Common myeloid progenitor, CD34-positive (primary cell): ENCODE data around the gene SPG21.

Source experiments
- CTCF ChIA-PET: fragments of 350-600 bp; sonication (Branson Sonifier 250); formaldehyde crosslinking; loops from one replicate; lab custom pipeline; 2021; ENCODE audit warnings: antibody characterized with exemption; lab: Charles Lee
- POLR2A ChIA-PET: fragments of 350-600 bp; sonication (Branson Sonifier 250); formaldehyde crosslinking; loops from one replicate; lab custom pipeline; 2021; ENCODE audit warnings: antibody characterized with exemption; lab: Charles Lee
- DNase-seq, 3 donors: peaks; one replicate each; pipeline versions ENCODE4 v3.0.0 to v3.0.0-alpha.2; 2013
- H3K27ac ChIP-seq, 2 experiments: 1 replicate in 1 of 2; 2 replicates in 1 of 2; pipeline ENCODE4 v1.7.0; 2013; ENCODE audit warnings: inconsistent platforms in 2 of 2, low read length in 2 of 2, mild to moderate bottlenecking in 2 of 2, low read depth in 1 of 2, moderate library complexity in 1 of 2; ENCODE audit not compliant: severe bottlenecking in 2 of 2, insufficient read depth in 1 of 2, poor library complexity in 1 of 2
- H3K27me3 ChIP-seq, 5 experiments: replicated peaks in 2 of 5; 1 replicate in 3 of 5; 2 replicates in 2 of 5; pipeline versions ENCODE4 v1.6.1 to v1.7.0; 2013; ENCODE audit warnings: low read length in 4 of 5, mild to moderate bottlenecking in 2 of 5, moderate library complexity in 2 of 5, inconsistent platforms in 1 of 5; ENCODE audit not compliant: insufficient read depth in 5 of 5, control insufficient read depth in 4 of 5
- H3K36me3 ChIP-seq, 4 experiments: 1 replicate in 2 of 4; 2 replicates in 2 of 4; pipeline versions ENCODE4 v1.6.1 to v1.7.0; 2013; ENCODE audit warnings: low read length in 3 of 4, control low read depth in 1 of 4, mild to moderate bottlenecking in 1 of 4; ENCODE audit not compliant: control insufficient read depth in 4 of 4, insufficient read depth in 4 of 4
- H3K4me1 ChIP-seq, 4 experiments: 1 replicate in 3 of 4; 2 replicates in 1 of 4; pipeline versions ENCODE4 v1.6.1 to v1.7.1; 2013; ENCODE audit warnings: low read length in 3 of 4, mild to moderate bottlenecking in 3 of 4, control low read depth in 1 of 4, inconsistent platforms in 1 of 4, moderate library complexity in 1 of 4; ENCODE audit not compliant: control insufficient read depth in 4 of 4, insufficient read depth in 4 of 4; ENCODE audit errors: control extremely low read depth in 1 of 4
- H3K4me3 ChIP-seq, 7 experiments: 1 replicate in 4 of 7; 2 replicates in 3 of 7; pipeline versions ENCODE4 v1.5.1 to v1.7.0; 2013; ENCODE audit warnings: mild to moderate bottlenecking in 7 of 7, low read length in 6 of 7, moderate library complexity in 6 of 7, inconsistent platforms in 2 of 7, low read depth in 2 of 7, control low read depth in 1 of 7; ENCODE audit not compliant: insufficient read depth in 4 of 7, control insufficient read depth in 1 of 7; ENCODE audit errors: extremely low read depth in 1 of 7
- H3K9me3 ChIP-seq, 5 experiments: 1 replicate in 4 of 5; 2 replicates in 1 of 5; pipeline versions ENCODE4 v1.6.1 to v1.7.1; 2013; ENCODE audit warnings: low read length in 4 of 5, mild to moderate bottlenecking in 2 of 5, inconsistent platforms in 1 of 5, low read depth in 1 of 5, moderate library complexity in 1 of 5; ENCODE audit not compliant: control insufficient read depth in 4 of 5, insufficient read depth in 2 of 5; ENCODE audit errors: control extremely low read depth in 1 of 5
- WGBS: methylation state at CpG from one replicate; pipeline ENCODE4 v1.1.5; 2013; ENCODE audit not compliant: insufficient coverage; 5-methylcytosine and 5-hydroxymethylcytosine counted together

Gene SPG21

GRCh38 chr15:64947211-64947610, 42.5 kb downstream of the SPG21 start:
- Histone ChIP-seq H3K9me3 (no peaks in the 10 kb centered on the region), H3K4me3 (no peak overlapping the region), H3K27ac (no peak overlapping the region), H3K27me3 (no peaks in the 10 kb centered on the region), H3K4me1 (no peaks in the 10 kb centered on the region), H3K36me3 (no peaks in the 10 kb centered on the region)
- WGBS, result 95% methylated on average over 10 of the region's 10 CpGs
- POLR2A ChIA-PET, result no interaction called here
- CTCF ChIA-PET, result no interaction called here
- no peak for DNase-seq

- CTCF ChIA-PET, result interaction anchor here (0.9 to 1.6 kb wide), 2 partner anchors 15 to 214 kb away, joined by 4 read pairs; no protein-coding TSS in a partner anchor
- Histone ChIP-seq H3K36me3 (no peaks in the 10 kb centered on the region), H3K9me3 (no peaks in the 10 kb centered on the region), H3K4me1 (no peaks in the 10 kb centered on the region), H3K4me3 (no peak overlapping the region), H3K27ac (no peak overlapping the region), H3K27me3 (no peaks in the 10 kb centered on the region)
- POLR2A ChIA-PET, result no interaction called here
- DNase-seq, result no peak
- WGBS, result 100% methylated on average over 2 of the region's 4 CpGs
Measured at GRCh38 chr15:64944961-64945360, 44.8 kb downstream of the SPG21 start.

GRCh38 chr15:64943512-64944225, 46.0 kb downstream of the SPG21 start:
- CTCF ChIA-PET, result interaction anchor here (0.9 to 1.6 kb wide), 3 partner anchors 14 to 252 kb away, joined by 3 to 4 read pairs (median 4); no protein-coding TSS in a partner anchor

GRCh38 chr15:64942356-64942755, 47.4 kb downstream of the SPG21 start:
- H3K9me3 ChIP-seq, result no peaks in the 10 kb centered on the region
- H3K4me3 ChIP-seq, result no peak overlapping the region
- ChIA-PET POLR2A (interaction anchor here (0.6 kb wide), 1 partner anchor 364 kb away, joined by 3 read pairs; no protein-coding TSS in a partner anchor), CTCF (interaction anchor here (0.6 to 1.7 kb wide), 2 partner anchors 113 to 136 kb away, joined by 3 to 5 read pairs; no protein-coding TSS in a partner anchor)
- H3K4me1 ChIP-seq, result no peaks in the 10 kb centered on the region
- 95% methylated on average over 8 of the region's 8 CpGs for WGBS
- DNase-seq, result no peak
- no peaks in the 10 kb centered on the region for H3K36me3 ChIP-seq
- no peaks in the 10 kb centered on the region for H3K27me3 ChIP-seq
- H3K27ac ChIP-seq, result no peak overlapping the region

More at GRCh38 chr15:64943512-64944225, 46.0 kb downstream of the SPG21 start:
- Histone ChIP-seq H3K4me1 (no peaks in the 10 kb centered on the region), H3K4me3 (no peak overlapping the region), H3K27me3 (no peaks in the 10 kb centered on the region), H3K9me3 (no peaks in the 10 kb centered on the region), H3K36me3 (no peaks in the 10 kb centered on the region), H3K27ac (no peak overlapping the region)
- DNase-seq, result no peak
- POLR2A ChIA-PET, result no interaction called here
- WGBS, result 96% methylated on average over 4 of the region's 6 CpGs

- H3K4me3 ChIP-seq, result no peak overlapping the region
- no peaks in the 10 kb centered on the region for H3K27me3 ChIP-seq
- H3K27ac ChIP-seq, result no peak overlapping the region
- CTCF ChIA-PET, result no interaction called here
- no CpG with 5 or more reads among the region's 3 CpGs for WGBS
- H3K4me1 ChIP-seq, result no peaks in the 10 kb centered on the region
- POLR2A ChIA-PET, result no interaction called here
- H3K36me3 ChIP-seq, result peaks cover 0 to under 1% (median 0%) of the 10 kb centered on the region in 4 experiments
- no peaks in the 10 kb centered on the region for H3K9me3 ChIP-seq
- no peak for DNase-seq
Measured at GRCh38 chr15:64938192-64938591, 51.5 kb downstream of the SPG21 start.

GRCh38 chr15:64934023-64934422, 55.7 kb downstream of the SPG21 start:
- H3K36me3 ChIP-seq, result peaks cover 0 to 4% (median 0%) of the 10 kb centered on the region in 4 experiments
- H3K4me3 ChIP-seq, result no peak overlapping the region
- peaks cover 0 to 7% (median 2%) of the 10 kb centered on the region in 4 experiments for H3K4me1 ChIP-seq
- 98% methylated on average over 6 of the region's 11 CpGs for WGBS
- no peak overlapping the region for H3K27ac ChIP-seq
- H3K27me3 ChIP-seq, result no peaks in the 10 kb centered on the region
- ChIA-PET POLR2A (interaction anchor here (0.6 kb wide), 1 partner anchor 18 kb away, joined by 3 read pairs; no protein-coding TSS in a partner anchor), CTCF (interaction anchor here (0.7 to 0.8 kb wide), 2 partner anchors 15 to 64 kb away, joined by 3 read pairs; no protein-coding TSS in a partner anchor)
- DNase-seq, result no peak
- H3K9me3 ChIP-seq, result no peaks in the 10 kb centered on the region

GRCh38 chr15:64931381-64931780, 58.3 kb downstream of the SPG21 start:
- Histone ChIP-seq H3K9me3 (no peaks in the 10 kb centered on the region), H3K27ac (no peak overlapping the region), H3K36me3 (peaks cover 0 to 4% (median 0%) of the 10 kb centered on the region in 4 experiments), H3K4me1 (peaks cover 0 to 7% (median 4%) of the 10 kb centered on the region in 4 experiments), H3K27me3 (no peaks in the 10 kb centered on the region), H3K4me3 (no peak overlapping the region)
- DNase-seq, result no peak
- WGBS, result 100% methylated on average over 8 of the region's 8 CpGs
- ChIA-PET POLR2A (no interaction called here), CTCF (no interaction called here)
